ENCODE data around the gene TH. TPM values are rescaled to one million over a fixed set of nuclear protein-coding genes. Genes with fewer than 3 reads are reported as not detected.

The TH gene
- polyA plus RNA-seq, 1 of the 3 experiments (the other 2 are of a cell fraction), result not detected

GRCh38 chr11:2176389-2176900, 4.8 kb upstream of the TH start:
- ChIA-PET CTCF (no interaction called here), POLR2A (no interaction called here)
- Histone ChIP-seq H3K4me2 (no peak overlapping the region), H3K9me2 (no peaks in the 10 kb centered on the region), H3K36me3 (replicated peaks in 1 of 2; ENCODE audit: control insufficient read depth in 1 of 2, insufficient read depth in 2 of 2, low read length in 1 of 2) (no peaks in the 10 kb centered on the region), H3K27me3 (ENCODE audit: insufficient read depth) (no peaks in the 10 kb centered on the region), H3K27ac (ENCODE audit: low read depth in 2 of 2, low read length in 1 of 2) (no peak overlapping the region), H2AFZ (ENCODE audit: low read depth) (no peak overlapping the region), H3K9ac (no peak overlapping the region), H4K20me1 (ENCODE audit: insufficient read depth) (no peaks in the 10 kb centered on the region), H3K4me1 (ENCODE audit: control insufficient read depth in 1 of 2, insufficient read depth in 2 of 2, low read depth in 1 of 2, low read length in 1 of 2) (peaks cover 0 to 17% of the 10 kb centered on the region in 2 experiments; a peak in 1 of 4 replicates), H3K79me2 (ENCODE audit: insufficient read depth) (no peaks in the 10 kb centered on the region), H3K4me3 (ENCODE audit: low read depth in 2 of 2, low read length in 1 of 2) (no peak overlapping the region), H3F3A (replicated peaks; ENCODE audit: insufficient read depth) (no peaks in the 10 kb centered on the region), H3K9me3 (no peaks in the 10 kb centered on the region)
- WGBS (ENCODE audit: low lambda C conversion rate), result 81% methylated on average over 13 of the region's 14 CpGs
- no peak for DNase-seq
- TF ChIP-seq RCOR1 (IDR thresholded peaks at IDR 0.05; ENCODE audit: low read length) (no peak), GATA2 (CRISPR knock-in tag; IDR thresholded peaks at IDR 0.05) (no peak), NFIC (IDR thresholded peaks at IDR 0.05; ENCODE audit: borderline replicate concordance) (no peak), TCF12 (IDR thresholded peaks at IDR 0.05) (no peak), GABPA (IDR thresholded peaks at IDR 0.05; ENCODE audit: low read depth) (no peak), IRF3 (IDR thresholded peaks at IDR 0.05; ENCODE audit: low read depth, low read length) (no peak), MAX (IDR thresholded peaks at IDR 0.05; ENCODE audit: low read depth) (no peak), FOXM1 (IDR thresholded peaks at IDR 0.05; ENCODE audit: low read depth) (no peak), FOSL2 (IDR thresholded peaks at IDR 0.05; ENCODE audit: borderline replicate concordance, low read depth) (no peak), USF1 (IDR thresholded peaks at IDR 0.05; ENCODE audit: borderline replicate concordance, low read depth) (no peak), CHD2 (IDR thresholded peaks at IDR 0.05; ENCODE audit: low read length, partially characterized antibody) (no peak), RXRA (IDR thresholded peaks at IDR 0.05; ENCODE audit: borderline replicate concordance, low read depth) (no peak), RFX5 (IDR thresholded peaks at IDR 0.05; ENCODE audit: low read length) (no peak), YY1 (IDR thresholded peaks at IDR 0.05; ENCODE audit: low read depth) (no peak), ZBTB33 (IDR thresholded peaks at IDR 0.05; ENCODE audit: borderline replicate concordance, low read depth) (no peak), EP300 (IDR thresholded peaks at IDR 0.05; ENCODE audit: borderline replicate concordance in 1 of 2, low read depth in 1 of 2, low read length in 1 of 2) (no peak), MXI1 (IDR thresholded peaks at IDR 0.05; ENCODE audit: low read depth, low read length) (no peak), SIN3A (IDR thresholded peaks at IDR 0.05; ENCODE audit: borderline replicate concordance, low read depth, low read length) (no peak), MEF2A (IDR thresholded peaks at IDR 0.05; ENCODE audit: borderline replicate concordance, low read depth) (no peak)
